SK-N-SH treated with all-trans-retinoic acid at 6 μM for 48 hours (cell line): ENCODE measurements around the gene ANP32A.

Experiments used
- ATAC-seq: fragments of 200-7000 bp; cut with Tn5 transposase; 3 replicates; pipeline ENCODE4 v1.9.1; 2020; ENCODE audit warnings: mild to moderate bottlenecking, moderate library complexity
- ARNTL ChIP-seq: fragments of 450-650 bp; formaldehyde crosslinking; IDR thresholded peaks from 2 replicates; pipeline ENCODE4 v1.5.0; 2020; ENCODE audit warnings: low read depth, mild to moderate bottlenecking, moderate library complexity, borderline replicate concordance
- BACH2 ChIP-seq: fragments of 250-450 bp; sonication (Bioruptor Pico); IDR thresholded peaks from 2 replicates; pipeline ENCODE4 v1.9.0; 2021; ENCODE audit warnings: mild to moderate bottlenecking, borderline replicate concordance
- CSDC2 ChIP-seq: fragments of 250-450 bp; sonication (Bioruptor Pico); IDR thresholded peaks from 2 replicates; pipeline ENCODE4 v1.5.0; 2020; ENCODE audit warnings: mild to moderate bottlenecking, moderate library complexity
- ESRRG ChIP-seq: fragments of 250-450 bp; sonication (Bioruptor Pico); IDR thresholded peaks from 2 replicates; pipeline ENCODE4 v1.6.1; 2021; ENCODE audit warnings: mild to moderate bottlenecking
- GLIS3 ChIP-seq: fragments of 250-450 bp; sonication (Bioruptor Pico); IDR thresholded peaks from 2 replicates; pipeline ENCODE4 v1.5.0; 2020; ENCODE audit warnings: mild to moderate bottlenecking, moderate library complexity
- PPARA ChIP-seq: fragments of 250-450 bp; sonication (Bioruptor Pico); IDR thresholded peaks from 2 replicates; pipeline ENCODE4 v1.5.0; 2020; ENCODE audit warnings: mild to moderate bottlenecking, borderline replicate concordance
- RARB ChIP-seq: fragments of 250-450 bp; sonication (Bioruptor Pico); IDR thresholded peaks from 2 replicates; pipeline ENCODE4 v1.8.0; 2021; ENCODE audit warnings: mild to moderate bottlenecking, moderate library complexity
- SNAI2 ChIP-seq: fragments of 250-450 bp; sonication (Bioruptor Pico); IDR thresholded peaks from 2 replicates; pipeline ENCODE4 v1.5.0; 2020; ENCODE audit warnings: mild to moderate bottlenecking, moderate library complexity
- TOX ChIP-seq: fragments of 250-450 bp; sonication (Bioruptor Pico); IDR thresholded peaks from 2 replicates; pipeline ENCODE4 v1.8.0; 2021; ENCODE audit warnings: mild to moderate bottlenecking, moderate library complexity, borderline replicate concordance
- ZC3H10 ChIP-seq: fragments of 250-450 bp; sonication (Bioruptor Pico); IDR thresholded peaks from 2 replicates; pipeline ENCODE4 v1.5.1; 2021; ENCODE audit warnings: mild to moderate bottlenecking, moderate library complexity
- ZFP3 ChIP-seq: fragments of 250-450 bp; sonication (Bioruptor Pico); IDR thresholded peaks from 2 replicates; pipeline ENCODE4 v1.5.0; 2020; ENCODE audit warnings: mild to moderate bottlenecking, moderate library complexity
- ZFP30 ChIP-seq: fragments of 450-650 bp; formaldehyde crosslinking; IDR thresholded peaks from 2 replicates; pipeline ENCODE4 v1.5.0; 2022; ENCODE audit warnings: mild to moderate bottlenecking, moderate library complexity
- ZNF565 ChIP-seq: fragments of 450-650 bp; formaldehyde crosslinking; conservative IDR thresholded peaks from 2 replicates; pipeline ENCODE4 v1.5.0; 2020; ENCODE audit warnings: low read depth, mild to moderate bottlenecking, moderate library complexity
- ZNF8 ChIP-seq: fragments of 450-650 bp; formaldehyde crosslinking; IDR thresholded peaks from 2 replicates; pipeline ENCODE4 v1.5.0; 2020; ENCODE audit warnings: mild to moderate bottlenecking, moderate library complexity
- TF ChIP-seq, protein P1 (sequence below): fragments of 250-450 bp; sonication (Bioruptor Pico); IDR thresholded peaks from 2 replicates; pipeline ENCODE4 v1.5.1; 2020; ENCODE audit warnings: low read depth, mild to moderate bottlenecking, moderate library complexity
- TF ChIP-seq, protein P2 (sequence below): fragments of 250-450 bp; sonication (Bioruptor Pico); IDR thresholded peaks from 2 replicates; pipeline ENCODE4 v1.5.1; 2021; ENCODE audit warnings: mild to moderate bottlenecking, moderate library complexity
- TF ChIP-seq, protein P3 (sequence below): fragments of 250-450 bp; sonication (Bioruptor Pico); IDR thresholded peaks from 2 replicates; pipeline ENCODE4 v1.5.0; 2020; ENCODE audit warnings: mild to moderate bottlenecking, moderate library complexity
- TF ChIP-seq, protein P4 (sequence below): fragments of 250-450 bp; sonication (Bioruptor Pico); IDR thresholded peaks from 2 replicates; pipeline ENCODE4 v1.8.0; 2021; ENCODE audit warnings: low read depth, mild to moderate bottlenecking, moderate library complexity, borderline replicate concordance
- TF ChIP-seq, protein P5 (sequence below): fragments of 250-450 bp; sonication (Bioruptor Pico); IDR thresholded peaks from 2 replicates; pipeline ENCODE4 v1.8.0; 2020; ENCODE audit warnings: mild to moderate bottlenecking, moderate library complexity, borderline replicate concordance

ANP32A gene

DNA sequence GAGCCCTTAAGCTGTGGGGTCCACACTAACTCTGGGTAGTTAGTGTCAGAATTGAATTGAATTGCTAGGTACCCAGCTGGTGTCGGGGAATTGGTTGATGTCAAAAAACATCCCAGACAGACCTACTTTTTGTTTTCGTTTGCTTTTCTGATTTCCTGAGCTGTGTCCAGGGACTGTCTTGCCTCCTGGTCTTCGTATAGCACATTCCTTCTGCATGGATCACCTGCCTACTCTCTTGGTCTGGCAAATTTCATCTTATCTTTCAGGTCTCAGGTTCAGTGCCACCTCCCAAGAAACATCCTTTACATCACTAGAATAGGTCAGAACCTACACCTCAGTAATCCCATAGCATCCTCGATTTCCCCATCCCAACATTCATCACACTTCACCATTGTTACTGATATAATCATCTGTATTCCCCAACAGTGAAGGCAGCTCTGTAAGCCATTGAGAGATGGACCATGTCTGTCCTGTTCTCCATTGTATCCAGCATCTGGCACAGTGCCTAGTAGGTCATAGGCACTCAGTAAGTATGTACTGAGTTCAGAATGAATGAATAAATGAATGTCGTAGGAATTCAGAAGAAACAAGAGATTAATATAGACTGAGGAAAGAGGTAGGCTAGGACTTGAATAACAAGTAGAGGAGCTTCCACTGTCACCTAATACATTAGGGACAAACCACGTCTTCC, 81.2 kb downstream of the ANP32A start:
- no peak; the same call in 2 of the 3 replicates for ATAC-seq
- TF ChIP-seq, protein P1, sequence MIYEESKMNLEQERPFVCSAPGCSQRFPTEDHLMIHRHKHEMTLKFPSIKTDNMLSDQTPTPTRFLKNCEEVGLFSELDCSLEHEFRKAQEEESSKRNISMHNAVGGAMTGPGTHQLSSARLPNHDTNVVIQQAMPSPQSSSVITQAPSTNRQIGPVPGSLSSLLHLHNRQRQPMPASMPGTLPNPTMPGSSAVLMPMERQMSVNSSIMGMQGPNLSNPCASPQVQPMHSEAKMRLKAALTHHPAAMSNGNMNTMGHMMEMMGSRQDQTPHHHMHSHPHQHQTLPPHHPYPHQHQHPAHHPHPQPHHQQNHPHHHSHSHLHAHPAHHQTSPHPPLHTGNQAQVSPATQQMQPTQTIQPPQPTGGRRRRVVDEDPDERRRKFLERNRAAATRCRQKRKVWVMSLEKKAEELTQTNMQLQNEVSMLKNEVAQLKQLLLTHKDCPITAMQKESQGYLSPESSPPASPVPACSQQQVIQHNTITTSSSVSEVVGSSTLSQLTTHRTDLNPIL = no peak
- TF ChIP-seq ZFP3 (CRISPR knock-in tag) (no peak), ZC3H10 (no peak), ZNF8 (CRISPR knock-in tag) (no peak), GLIS3 (CRISPR knock-in tag) (no peak), ESRRG (CRISPR knock-in tag) (no peak), SNAI2 (CRISPR knock-in tag) (no peak), CSDC2 (CRISPR knock-in tag) (no peak), TOX (CRISPR knock-in tag) (no peak), BACH2 (CRISPR knock-in tag) (no peak), RARB (no peak)
- TF ChIP-seq, protein P2, sequence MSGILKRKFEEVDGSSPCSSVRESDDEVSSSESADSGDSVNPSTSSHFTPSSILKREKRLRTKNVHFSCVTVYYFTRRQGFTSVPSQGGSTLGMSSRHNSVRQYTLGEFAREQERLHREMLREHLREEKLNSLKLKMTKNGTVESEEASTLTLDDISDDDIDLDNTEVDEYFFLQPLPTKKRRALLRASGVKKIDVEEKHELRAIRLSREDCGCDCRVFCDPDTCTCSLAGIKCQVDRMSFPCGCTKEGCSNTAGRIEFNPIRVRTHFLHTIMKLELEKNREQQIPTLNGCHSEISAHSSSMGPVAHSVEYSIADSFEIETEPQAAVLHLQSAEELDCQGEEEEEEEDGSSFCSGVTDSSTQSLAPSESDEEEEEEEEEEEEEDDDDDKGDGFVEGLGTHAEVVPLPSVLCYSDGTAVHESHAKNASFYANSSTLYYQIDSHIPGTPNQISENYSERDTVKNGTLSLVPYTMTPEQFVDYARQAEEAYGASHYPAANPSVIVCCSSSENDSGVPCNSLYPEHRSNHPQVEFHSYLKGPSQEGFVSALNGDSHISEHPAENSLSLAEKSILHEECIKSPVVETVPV = no peak
- TF ChIP-seq, protein P3, sequence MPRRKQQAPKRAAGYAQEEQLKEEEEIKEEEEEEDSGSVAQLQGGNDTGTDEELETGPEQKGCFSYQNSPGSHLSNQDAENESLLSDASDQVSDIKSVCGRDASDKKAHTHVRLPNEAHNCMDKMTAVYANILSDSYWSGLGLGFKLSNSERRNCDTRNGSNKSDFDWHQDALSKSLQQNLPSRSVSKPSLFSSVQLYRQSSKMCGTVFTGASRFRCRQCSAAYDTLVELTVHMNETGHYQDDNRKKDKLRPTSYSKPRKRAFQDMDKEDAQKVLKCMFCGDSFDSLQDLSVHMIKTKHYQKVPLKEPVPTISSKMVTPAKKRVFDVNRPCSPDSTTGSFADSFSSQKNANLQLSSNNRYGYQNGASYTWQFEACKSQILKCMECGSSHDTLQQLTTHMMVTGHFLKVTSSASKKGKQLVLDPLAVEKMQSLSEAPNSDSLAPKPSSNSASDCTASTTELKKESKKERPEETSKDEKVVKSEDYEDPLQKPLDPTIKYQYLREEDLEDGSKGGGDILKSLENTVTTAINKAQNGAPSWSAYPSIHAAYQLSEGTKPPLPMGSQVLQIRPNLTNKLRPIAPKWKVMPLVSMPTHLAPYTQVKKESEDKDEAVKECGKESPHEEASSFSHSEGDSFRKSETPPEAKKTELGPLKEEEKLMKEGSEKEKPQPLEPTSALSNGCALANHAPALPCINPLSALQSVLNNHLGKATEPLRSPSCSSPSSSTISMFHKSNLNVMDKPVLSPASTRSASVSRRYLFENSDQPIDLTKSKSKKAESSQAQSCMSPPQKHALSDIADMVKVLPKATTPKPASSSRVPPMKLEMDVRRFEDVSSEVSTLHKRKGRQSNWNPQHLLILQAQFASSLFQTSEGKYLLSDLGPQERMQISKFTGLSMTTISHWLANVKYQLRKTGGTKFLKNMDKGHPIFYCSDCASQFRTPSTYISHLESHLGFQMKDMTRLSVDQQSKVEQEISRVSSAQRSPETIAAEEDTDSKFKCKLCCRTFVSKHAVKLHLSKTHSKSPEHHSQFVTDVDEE (CRISPR knock-in tag) = no peak
- TF ChIP-seq, protein P4, sequence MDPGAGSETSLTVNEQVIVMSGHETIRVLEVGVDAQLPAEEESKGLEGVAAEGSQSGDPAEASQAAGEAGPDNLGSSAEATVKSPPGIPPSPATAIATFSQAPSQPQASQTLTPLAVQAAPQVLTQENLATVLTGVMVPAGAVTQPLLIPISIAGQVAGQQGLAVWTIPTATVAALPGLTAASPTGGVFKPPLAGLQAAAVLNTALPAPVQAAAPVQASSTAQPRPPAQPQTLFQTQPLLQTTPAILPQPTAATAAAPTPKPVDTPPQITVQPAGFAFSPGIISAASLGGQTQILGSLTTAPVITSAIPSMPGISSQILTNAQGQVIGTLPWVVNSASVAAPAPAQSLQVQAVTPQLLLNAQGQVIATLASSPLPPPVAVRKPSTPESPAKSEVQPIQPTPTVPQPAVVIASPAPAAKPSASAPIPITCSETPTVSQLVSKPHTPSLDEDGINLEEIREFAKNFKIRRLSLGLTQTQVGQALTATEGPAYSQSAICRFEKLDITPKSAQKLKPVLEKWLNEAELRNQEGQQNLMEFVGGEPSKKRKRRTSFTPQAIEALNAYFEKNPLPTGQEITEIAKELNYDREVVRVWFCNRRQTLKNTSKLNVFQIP (CRISPR knock-in tag) = no peak
- TF ChIP-seq, all 23 proteins: peak for 0

DNA sequence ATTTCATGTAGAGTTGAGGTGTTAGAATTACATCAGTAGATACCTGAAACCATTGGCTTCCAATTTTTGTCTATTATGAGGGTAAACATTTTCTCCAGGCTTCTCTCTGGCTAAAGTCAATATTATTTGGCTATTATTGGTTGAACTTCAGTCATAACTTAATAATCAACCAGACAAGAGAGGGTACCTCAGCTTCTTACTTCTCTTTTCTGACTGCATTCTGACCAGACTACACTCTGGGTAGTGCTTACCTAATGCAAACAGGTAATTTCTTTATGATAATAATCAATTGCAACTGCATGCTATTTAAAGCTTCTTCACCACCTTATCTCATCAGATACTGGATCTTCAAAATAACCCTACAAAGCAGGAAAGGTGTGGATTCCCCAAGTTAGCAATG, 85.1 kb downstream of the ANP32A start:
- no peak for ATAC-seq
- TF ChIP-seq, protein P1 = no peak
- TF ChIP-seq, protein P2 = no peak
- TF ChIP-seq ZNF8 (CRISPR knock-in tag) (no peak), ZFP30 (CRISPR knock-in tag) (no peak), BACH2 (CRISPR knock-in tag) (no peak), ESRRG (CRISPR knock-in tag) (no peak), SNAI2 (CRISPR knock-in tag) (no peak), TOX (CRISPR knock-in tag) (no peak), ZFP3 (CRISPR knock-in tag) (no peak), ARNTL (CRISPR knock-in tag) (no peak), GLIS3 (CRISPR knock-in tag) (no peak), ZNF565 (CRISPR knock-in tag) (no peak), PPARA (CRISPR knock-in tag) (no peak)
- TF ChIP-seq, protein P3 (CRISPR knock-in tag) = no peak
- TF ChIP-seq, protein P4 (CRISPR knock-in tag) = no peak
- TF ChIP-seq, protein P5, sequence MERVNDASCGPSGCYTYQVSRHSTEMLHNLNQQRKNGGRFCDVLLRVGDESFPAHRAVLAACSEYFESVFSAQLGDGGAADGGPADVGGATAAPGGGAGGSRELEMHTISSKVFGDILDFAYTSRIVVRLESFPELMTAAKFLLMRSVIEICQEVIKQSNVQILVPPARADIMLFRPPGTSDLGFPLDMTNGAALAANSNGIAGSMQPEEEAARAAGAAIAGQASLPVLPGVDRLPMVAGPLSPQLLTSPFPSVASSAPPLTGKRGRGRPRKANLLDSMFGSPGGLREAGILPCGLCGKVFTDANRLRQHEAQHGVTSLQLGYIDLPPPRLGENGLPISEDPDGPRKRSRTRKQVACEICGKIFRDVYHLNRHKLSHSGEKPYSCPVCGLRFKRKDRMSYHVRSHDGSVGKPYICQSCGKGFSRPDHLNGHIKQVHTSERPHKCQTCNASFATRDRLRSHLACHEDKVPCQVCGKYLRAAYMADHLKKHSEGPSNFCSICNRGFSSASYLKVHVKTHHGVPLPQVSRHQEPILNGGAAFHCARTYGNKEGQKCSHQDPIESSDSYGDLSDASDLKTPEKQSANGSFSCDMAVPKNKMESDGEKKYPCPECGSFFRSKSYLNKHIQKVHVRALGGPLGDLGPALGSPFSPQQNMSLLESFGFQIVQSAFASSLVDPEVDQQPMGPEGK (CRISPR knock-in tag) = no peak
